ENCODE results near the gene PGLYRP1. TPM values are rescaled to one million over a fixed set of nuclear protein-coding genes. Genes with fewer than 3 reads are reported as not detected.

The PGLYRP1 gene
- polyA plus RNA-seq, 1 experiment, result not detected

GRCh38 chr19:46015687-46016425 is 7.0 kb downstream of the PGLYRP1 start:
- ChIA-PET CTCF (interaction anchor here (0.5 to 1.2 kb wide), 7 partner anchors 10 to 169 kb away, joined by 3 to 6 read pairs (median 4); no protein-coding TSS in a partner anchor), POLR2A (no interaction called here)
- Histone ChIP-seq H3K27me3 (ENCODE audit: control insufficient read depth, insufficient read depth, low read length) (peaks cover 5% of the 10 kb centered on the region), H3K36me3 (ENCODE audit: control insufficient read depth, insufficient read depth, low read length) (peaks cover 1% of the 10 kb centered on the region), H3K4me3 (ENCODE audit: low read depth, low read length) (peak overlapping the region; percentile 40)
- TF ChIP-seq CTCF (IDR thresholded peaks at IDR 0.05; ENCODE audit: insufficient read depth, low read depth, low read length), result no peak
- no peak for DNase-seq (ENCODE audit: low read depth)

GRCh38 chr19:46014941-46015686 is 7.7 kb downstream of the PGLYRP1 start:
- ChIA-PET POLR2A (no interaction called here), CTCF (interaction anchor here (1.1 kb wide), 1 partner anchor 14 kb away, joined by 4 read pairs; no protein-coding TSS in a partner anchor)
- H3K27me3 ChIP-seq (ENCODE audit: control insufficient read depth, insufficient read depth, low read length), result peaks cover 5% of the 10 kb centered on the region
- no peak for DNase-seq (ENCODE audit: low read depth)
- peak overlapping the region; percentile 19 for H3K4me3 ChIP-seq (ENCODE audit: low read depth, low read length)
- H3K36me3 ChIP-seq (ENCODE audit: control insufficient read depth, insufficient read depth, low read length), result peaks cover 1% of the 10 kb centered on the region
- no peak for TF ChIP-seq CTCF (IDR thresholded peaks at IDR 0.05; ENCODE audit: insufficient read depth, low read depth, low read length)

- ChIA-PET POLR2A (no interaction called here), CTCF (no interaction called here)
- no peak for TF ChIP-seq CTCF (IDR thresholded peaks at IDR 0.05; ENCODE audit: insufficient read depth, low read depth, low read length)
- peak overlapping the region; percentile 6; the same call in 1 of the 2 replicates for H3K4me3 ChIP-seq (ENCODE audit: low read depth, low read length)
- peaks cover 1% of the 10 kb centered on the region for H3K36me3 ChIP-seq (ENCODE audit: control insufficient read depth, insufficient read depth, low read length)
- DNase-seq (ENCODE audit: low read depth), result no peak
- peaks cover 5% of the 10 kb centered on the region for H3K27me3 ChIP-seq (ENCODE audit: control insufficient read depth, insufficient read depth, low read length)
These were observed 8.3 kb downstream of the PGLYRP1 start for GRCh38 chr19:46014534-46014933.

GRCh38 chr19:46009530-46010510 is 13.0 kb downstream of the PGLYRP1 start:
- no peak for DNase-seq (ENCODE audit: low read depth)
- Histone ChIP-seq H3K27me3 (ENCODE audit: control insufficient read depth, insufficient read depth, low read length) (peaks cover 3% of the 10 kb centered on the region), H3K4me3 (ENCODE audit: low read depth, low read length) (no peak overlapping the region), H3K36me3 (ENCODE audit: control insufficient read depth, insufficient read depth, low read length) (peaks cover 1% of the 10 kb centered on the region; the same call in 1 of the 2 replicates)
- TF ChIP-seq CTCF (IDR thresholded peaks at IDR 0.05; ENCODE audit: insufficient read depth, low read depth, low read length), result peak; percentile 84
- ChIA-PET POLR2A (interaction anchor here (0.6 kb wide), 1 partner anchor 66 kb away, joined by 7 read pairs; no protein-coding TSS in a partner anchor), CTCF (interaction anchor here (0.6 to 2.1 kb wide), 15 partner anchors 10 to 372 kb away, joined by 3 to 21 read pairs (median 4); partner anchors contain the start of gene CCDC61)
